ENCODE results near the gene LRRC10B.

Gene LRRC10B

DNA sequence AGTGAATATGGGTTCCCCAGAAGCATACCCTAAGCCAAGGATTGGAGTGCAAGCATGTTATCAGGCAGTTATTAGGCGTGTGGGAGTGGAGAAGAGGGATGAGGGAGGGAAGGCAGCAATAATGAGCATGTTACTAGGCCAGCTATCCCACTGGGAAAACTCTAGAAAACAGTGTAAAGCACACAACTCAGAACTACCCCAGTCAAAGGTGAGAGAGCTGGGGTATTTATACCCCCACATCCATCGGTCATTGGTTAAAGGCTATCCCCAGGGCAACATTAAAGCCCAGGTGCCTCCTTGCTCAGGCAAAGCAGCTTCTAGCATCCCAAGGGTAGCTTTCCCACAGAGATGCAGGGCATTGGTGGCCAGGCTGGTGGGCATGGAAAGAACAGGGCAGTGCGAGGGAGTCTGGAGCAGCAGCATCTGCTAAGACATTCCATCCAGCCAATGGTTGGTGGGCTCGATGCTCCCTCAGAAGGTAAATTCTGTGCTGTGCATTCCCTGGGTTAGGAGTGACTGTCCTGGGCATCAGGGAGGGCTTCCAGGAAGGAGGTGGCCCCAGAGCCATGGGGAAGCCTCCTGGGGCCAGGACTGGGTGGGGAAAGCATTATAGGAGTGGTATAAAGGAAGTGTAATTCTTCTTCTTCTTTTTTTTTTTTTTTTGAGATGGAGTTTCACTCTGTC lies 21.1 kb upstream of the LRRC10B start:
- no peak for DNase-seq

DNA sequence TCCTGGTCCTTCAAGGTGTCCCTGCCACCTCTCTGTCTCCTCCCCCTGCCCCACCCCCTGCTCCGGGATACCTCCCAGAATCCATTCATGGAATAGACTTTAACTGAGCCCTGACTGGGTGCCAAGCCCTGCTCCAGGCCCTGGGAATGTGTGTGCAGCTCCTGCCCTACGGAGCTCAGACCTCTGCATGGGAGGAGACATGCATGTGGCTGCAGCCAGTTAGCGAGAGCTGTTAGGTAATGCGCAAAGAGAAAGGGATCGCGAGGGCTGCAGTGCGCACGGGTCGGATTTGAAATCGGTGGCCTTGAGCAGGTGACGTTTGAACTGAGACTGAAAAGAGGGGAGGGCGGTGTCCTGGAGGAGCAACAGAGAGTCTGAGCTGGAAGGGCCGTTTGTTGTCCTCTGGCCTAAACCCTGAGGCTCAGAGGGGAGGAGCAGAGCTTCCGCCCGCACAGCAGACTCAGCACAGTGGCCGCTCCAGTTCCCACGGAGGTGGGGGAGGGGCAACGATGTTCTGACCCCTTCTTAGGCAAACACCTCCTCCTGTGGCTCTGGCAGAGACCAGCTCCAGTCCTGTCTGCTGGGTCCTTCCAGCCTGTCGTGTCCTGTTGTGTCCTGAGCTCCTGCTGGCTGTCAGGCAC lies 19.8 kb upstream of the LRRC10B start:
- no peak for DNase-seq

DNA sequence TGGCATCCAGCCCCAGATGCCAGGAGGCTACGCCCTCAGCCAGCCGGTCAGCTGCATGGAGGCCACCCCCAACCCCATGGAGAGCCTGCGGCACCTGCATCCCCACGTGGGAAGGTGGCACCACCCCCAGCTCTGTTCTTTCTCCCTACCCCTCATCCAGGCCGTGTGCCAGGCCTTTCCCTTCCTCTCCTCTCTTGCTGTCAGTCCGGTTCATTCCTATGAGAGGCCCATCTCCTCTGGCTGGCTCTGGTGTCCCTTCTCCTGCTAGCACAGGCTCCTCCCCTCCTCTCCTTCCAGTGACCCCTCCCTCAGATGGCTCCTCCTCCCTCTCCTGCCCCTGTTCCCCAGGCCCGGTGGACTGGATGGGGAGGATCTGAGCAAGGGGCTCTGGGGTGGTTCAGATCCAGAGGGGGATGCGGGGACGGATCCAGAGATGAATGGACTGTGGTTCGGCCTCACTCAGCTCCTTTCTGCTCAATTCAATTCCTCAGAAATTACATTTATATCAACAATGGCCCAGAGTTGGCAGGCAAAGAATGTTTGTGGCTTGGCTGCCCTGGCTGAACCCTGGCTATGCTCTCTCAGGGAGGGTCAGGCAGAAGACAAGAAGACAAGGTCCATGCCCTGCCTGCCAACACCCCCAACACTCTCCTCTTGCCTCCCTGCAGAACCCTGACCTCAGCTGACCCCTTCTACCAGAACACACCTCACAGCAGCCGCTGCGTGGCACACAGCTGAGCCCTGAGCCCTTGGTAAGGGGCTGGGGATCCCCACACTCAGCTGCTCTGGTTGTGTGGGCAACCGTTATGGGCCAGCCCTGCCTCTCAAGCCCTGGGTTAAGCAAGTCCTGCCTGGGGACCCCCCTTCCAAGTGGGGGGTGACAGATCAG lies 18.5 kb upstream of the LRRC10B start:
- DNase-seq = no peak

- DNase-seq = no peak
Measured at GRCh38 chr11:61491736-61492395, 16.7 kb upstream of the LRRC10B start.

DNA sequence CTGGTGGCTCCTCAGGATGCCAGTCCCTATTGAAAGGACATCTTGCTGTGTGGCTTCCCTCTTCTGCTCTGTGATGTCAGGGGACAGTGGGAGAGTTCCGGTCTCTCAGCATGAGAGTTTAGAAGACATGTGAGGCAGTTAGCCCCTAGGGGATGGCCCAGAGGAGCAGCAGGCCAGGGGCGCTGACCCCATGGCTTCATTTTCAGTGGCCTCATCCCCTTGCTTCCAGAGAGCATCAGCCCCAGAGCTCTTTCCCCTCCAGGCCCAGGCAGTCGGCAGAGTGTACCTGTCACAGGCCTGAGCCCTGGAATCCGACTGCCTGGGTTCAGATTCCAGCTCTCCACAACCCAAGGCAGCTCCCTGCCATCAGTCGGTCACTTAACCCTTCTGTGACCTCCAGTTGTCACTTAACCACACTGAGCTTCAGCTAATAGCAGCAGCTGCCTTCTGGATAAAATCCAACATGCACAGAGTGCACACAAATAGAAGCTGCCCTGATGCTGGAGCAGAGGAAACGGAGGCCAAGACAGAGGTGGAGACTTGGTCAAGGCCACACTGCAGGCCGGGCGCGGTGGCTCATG lies 14.1 kb upstream of the LRRC10B start:
- no peak for DNase-seq

DNA sequence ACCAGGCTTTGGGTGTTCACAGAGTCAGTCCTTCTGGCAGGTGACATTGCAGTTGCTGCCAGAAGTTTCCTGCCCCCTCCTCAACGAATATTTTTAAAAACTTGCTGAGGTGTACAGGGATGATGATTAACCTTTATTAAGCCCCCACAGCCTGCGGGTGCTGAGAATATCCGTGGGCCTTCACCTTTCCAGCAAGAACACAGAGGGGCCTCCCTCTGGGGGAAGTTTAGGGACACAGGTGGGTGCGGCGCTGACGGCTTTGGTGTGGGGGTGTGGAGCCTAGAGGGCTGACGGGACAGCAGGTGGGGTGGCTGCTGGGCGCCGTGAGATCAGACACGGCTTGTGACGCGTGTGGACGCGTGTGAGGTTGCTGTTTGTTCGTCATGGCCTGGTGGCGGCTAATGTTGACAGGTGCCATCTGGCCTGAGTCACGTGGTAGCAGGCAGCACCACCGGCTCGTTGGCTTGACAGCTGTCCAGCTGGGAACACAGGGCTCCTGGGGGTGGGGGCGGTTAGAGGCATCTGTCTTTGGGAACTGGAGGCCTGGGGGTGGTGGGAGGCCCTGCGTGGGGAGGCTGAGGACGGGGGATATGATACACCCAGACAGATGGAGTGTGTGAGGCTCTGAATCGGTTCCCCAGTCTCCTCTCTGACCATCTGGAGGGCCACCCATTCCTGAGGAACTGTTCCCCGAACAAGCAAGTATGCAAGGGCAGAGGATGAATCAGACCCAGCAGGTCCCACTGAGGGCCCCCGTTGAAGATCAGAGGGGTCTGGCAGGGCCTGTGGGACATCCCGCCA lies 12.5 kb upstream of the LRRC10B start:
- no peak for DNase-seq

DNA sequence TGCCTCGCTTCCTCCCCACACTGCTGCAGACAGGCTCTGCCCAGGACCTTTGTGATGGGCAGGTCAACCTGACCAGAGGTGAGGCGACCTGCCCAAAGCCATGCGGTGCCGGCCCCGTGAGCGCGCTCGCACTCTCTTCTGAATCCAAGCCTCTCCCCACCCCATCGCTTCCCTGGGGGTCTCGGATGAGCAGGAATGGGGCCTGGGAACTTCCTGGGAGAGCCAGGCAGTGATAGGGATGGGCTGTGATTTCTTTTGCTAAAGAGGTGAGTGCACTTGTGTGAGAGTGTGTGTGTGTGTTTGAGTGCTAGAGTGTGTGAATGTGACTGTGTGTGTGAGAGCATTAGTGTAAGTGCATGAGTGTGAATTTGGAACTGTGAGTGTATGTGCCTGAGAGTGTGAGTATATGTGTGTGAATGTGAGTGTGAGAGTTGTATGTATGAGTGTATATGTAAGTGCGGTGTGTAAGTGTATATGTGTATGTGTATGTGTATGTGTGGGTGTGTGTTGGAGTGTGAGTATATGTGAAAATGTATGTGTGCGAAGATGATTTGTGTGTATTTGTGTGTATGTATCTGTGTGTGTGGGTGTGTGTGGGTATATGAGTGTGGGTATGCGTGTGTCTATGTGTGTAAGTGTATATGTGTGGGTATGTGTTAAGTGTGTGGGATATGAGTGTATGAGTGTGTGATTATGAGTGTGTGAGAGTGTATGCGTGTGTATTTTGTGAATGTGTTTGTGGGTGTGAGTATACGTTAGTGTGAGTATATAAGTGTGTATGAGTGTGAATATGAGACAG lies 11.7 kb upstream of the LRRC10B start:
- no peak for DNase-seq

GRCh38 chr11:61497473-61497872 lies 11.1 kb upstream of the LRRC10B start:
- DNase-seq = no peak

DNA sequence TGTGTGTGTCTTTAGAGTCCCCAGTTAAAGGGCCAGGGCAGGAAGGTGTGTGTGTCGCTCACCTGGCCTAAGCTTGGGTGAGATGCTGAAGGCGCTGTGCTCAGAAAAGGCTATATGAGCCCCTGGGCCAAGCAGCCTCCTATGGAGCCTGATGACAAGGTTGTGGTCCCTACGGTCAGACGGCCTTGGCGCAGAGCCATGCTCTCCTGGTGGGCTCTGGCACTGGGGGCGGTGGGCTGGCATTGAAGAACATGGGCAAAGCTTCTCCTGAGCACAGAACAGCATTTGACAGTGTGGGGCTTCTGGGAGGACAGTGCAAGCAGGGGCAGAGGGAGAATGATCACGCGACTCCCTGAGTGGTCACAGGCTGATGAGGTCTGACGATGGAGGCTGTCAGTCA lies 10.7 kb upstream of the LRRC10B start:
- DNase-seq = no peak

DNA sequence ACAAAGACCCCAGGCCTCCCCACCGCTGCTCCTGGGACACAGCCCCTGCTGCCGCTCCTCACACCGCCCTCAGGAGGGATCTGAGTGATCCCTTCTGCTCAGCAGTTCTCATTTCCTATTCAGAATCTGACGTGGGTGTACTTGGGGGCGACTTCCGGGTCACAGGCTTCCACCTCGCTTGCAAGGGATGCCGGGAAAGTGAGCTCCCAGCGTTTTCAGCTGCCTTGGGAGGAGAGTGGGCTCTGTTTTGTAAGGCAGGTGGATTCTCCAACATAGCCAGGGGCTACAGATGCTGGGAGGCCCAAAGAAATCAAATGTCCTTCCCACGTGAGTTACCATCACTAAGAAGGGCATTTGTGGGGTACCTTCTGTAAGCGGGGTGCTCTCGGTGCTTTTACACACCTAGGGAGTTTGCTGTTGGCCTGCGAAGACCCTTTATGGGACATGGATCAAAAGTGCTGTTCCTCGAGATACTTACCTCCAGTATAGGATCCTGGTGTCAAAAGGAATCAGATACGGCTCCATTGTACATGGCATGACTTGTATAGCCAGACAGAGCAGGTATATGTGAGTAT lies 9.7 kb upstream of the LRRC10B start:
- no peak for DNase-seq

- no peak for DNase-seq
Measured at GRCh38 chr11:61499816-61500491, 8.6 kb upstream of the LRRC10B start.

DNA sequence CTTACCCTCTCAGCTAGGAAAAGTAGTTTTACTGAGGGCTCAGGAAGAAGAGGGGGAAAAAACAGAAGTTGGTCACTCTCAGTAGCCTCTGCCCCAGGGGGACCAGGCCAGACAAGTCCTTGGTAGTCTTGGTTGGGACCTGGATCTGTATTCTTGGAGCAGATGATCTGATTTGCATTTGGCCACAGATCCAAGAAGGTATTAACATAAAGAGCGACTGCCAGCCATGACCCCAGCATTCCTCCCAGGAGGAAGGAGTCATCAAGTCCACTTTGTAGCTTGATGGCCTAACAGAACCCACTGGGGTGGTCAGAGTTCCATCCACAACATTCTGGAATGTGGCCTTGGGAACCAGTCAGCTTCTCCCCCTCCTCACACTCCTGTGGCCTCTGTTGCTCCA lies 6.0 kb upstream of the LRRC10B start:
- DNase-seq = no peak

GRCh38 chr11:61503135-61503770 lies 5.3 kb upstream of the LRRC10B start:
- DNase-seq = no peak

- DNase-seq = no peak
Measured at GRCh38 chr11:61505106-61505505, 3.4 kb upstream of the LRRC10B start.

GRCh38 chr11:61505640-61506155 lies 2.9 kb upstream of the LRRC10B start:
- DNase-seq = no peak

DNA sequence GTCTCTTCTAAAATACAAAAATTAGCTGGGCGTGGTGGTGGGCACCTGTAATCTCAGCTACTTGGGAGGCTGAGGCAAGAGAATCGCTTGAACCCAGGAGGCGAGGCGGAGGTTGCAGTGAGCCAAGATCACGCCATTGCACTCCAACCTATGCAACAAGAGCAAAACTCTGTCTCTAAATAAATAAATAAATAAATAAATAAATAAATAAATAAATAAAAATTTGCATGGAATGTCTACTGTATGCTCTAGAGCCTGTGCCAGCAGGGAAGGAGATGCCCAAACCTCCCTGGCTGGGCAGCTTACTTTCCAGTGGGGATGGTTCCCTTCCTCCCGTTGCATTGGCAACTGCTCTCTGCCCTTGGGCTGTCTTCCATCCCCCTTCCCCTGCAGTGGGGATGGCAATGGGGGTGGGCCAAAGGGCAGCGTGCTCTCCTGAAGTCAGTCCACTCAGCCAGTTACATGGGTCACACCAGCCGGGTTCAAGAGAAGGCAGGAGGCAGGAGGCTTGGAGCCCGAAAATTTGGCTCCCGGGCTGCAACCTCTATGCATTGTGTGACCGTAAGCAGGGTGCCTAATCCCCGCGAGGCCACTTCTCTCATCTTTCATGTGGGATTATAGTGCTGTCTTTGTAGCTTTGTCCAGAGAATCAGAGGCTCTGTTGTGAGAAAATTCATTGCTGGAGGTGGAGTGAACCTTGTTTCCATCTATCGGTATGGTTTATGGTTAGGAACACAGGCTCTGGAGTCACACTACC lies 1.4 kb upstream of the LRRC10B start:
- no peak for DNase-seq

DNA sequence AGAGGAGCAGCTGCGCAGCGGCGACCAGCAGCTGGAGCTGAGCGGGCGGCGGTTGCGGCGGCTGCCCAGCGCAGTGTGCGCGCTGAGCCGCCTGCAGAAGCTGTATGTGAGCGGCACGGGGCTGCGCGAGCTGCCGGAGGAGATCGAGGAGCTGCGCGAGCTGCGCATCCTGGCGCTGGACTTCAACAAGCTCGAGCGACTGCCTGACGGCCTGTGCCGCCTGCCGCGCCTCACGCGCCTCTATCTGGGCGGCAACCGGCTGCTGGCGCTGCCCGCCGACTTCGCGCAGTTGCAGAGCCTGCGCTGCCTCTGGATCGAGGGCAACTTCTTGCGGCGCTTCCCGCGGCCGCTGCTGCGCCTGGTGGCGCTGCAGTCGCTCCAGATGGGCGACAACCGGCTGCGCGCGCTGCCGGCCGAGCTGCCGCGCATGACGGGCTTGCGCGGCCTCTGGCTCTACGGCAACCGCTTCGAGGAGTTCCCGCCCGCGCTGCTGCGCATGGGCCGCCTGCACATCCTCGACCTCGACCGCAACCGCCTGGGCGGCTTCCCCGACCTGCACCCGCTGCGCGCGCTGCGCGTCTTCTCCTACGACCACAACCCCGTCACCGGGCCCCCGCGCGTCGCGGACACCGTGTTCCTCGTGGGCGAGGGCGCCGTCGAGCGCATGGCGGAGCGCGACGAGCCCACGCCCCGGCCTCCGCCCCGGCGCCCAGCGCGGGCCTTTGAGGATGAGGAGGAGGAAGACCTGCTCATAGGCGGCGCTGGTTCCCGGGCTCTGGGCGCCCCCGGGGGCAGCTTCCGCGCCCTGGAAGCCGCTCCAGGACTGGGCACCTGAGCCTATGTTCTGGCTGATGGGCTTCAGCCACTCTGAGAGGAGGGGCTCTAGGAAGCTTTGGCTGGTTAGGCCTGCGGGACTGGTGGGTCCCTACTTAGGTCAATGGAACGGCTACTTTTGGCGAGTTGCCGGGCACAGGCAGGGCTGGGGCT lies 787 bp downstream of the LRRC10B start:
- peak; percentile 84 for DNase-seq
